ENCODE results near the gene ARHGAP22. TPM values are rescaled to one million over a fixed set of nuclear protein-coding genes. Genes with fewer than 3 reads are reported as not detected.

Gene ARHGAP22
- total RNA-seq, 4 donors from 2014 or later = 7.7 to 16.5 (median 14.3) TPM

DNA sequence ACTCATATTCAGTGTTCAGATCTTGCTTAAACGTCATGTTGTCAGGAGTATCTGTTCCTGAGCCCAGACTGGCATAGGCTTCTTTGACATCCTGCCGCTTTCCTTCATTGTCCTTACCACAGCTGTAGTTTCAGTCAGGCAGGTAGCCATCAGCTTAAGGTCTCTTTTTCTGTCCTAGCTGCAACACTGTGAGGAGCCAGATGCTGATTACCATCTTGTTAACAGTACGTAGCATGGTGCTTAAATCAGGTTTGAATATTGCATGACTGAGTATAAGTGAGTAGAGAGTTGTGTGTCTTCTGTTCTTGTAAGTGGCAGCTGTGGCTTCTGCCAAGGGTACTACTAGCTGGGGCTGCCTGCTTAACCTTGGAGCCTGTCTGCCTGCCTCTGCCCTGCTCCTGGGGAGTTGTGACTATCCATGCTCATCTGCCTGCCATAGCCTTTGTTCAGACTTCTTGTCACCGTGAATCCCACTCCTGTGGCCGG is 205.8 kb downstream of the ARHGAP22 start:
- Histone ChIP-seq H3K27me3 (no peaks in the 10 kb centered on the region), H3K27ac (no peak overlapping the region), H3K36me3 (no peaks in the 10 kb centered on the region), H3K4me1 (peaks cover 0 to 18% (median 0%) of the 10 kb centered on the region in 4 donors), H3K4me3 (no peak overlapping the region), H3K9me3 (no peaks in the 10 kb centered on the region)
- TF ChIP-seq, protein P1, sequence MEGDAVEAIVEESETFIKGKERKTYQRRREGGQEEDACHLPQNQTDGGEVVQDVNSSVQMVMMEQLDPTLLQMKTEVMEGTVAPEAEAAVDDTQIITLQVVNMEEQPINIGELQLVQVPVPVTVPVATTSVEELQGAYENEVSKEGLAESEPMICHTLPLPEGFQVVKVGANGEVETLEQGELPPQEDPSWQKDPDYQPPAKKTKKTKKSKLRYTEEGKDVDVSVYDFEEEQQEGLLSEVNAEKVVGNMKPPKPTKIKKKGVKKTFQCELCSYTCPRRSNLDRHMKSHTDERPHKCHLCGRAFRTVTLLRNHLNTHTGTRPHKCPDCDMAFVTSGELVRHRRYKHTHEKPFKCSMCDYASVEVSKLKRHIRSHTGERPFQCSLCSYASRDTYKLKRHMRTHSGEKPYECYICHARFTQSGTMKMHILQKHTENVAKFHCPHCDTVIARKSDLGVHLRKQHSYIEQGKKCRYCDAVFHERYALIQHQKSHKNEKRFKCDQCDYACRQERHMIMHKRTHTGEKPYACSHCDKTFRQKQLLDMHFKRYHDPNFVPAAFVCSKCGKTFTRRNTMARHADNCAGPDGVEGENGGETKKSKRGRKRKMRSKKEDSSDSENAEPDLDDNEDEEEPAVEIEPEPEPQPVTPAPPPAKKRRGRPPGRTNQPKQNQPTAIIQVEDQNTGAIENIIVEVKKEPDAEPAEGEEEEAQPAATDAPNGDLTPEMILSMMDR (IDR thresholded peaks at IDR 0.05) = no peak
- no peak for TF ChIP-seq POLR2A (IDR thresholded peaks at IDR 0.05)
- TF ChIP-seq EP300 (IDR thresholded peaks at IDR 0.05) = no peak
- 73 to 75% methylated on average over 5 of the region's 5 CpGs for WGBS, 2 donors
- DNase-seq (ENCODE audit: low spot score in 2 of 2) = no peak

DNA sequence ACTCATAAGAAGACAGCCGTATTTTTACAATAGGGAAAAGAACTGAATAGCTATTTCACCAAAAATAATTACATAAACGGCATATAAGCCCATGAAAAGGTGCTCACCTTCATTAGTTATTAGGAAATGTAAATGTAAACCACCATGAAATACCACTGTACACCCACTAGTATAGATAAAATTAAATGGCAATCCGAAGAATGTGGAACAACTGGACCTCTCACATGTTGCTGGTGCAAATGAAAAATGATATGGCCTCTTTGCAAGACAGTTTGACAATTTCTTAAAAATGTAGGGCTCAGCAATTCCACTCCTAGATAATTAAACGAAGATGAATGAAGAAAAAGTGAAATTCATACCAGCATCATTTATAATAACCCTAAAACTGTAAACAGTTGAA is 206.6 kb downstream of the ARHGAP22 start:
- Histone ChIP-seq H3K4me1 (peaks cover 0 to 18% (median 0%) of the 10 kb centered on the region in 4 donors), H3K27me3 (no peaks in the 10 kb centered on the region), H3K9me3 (no peaks in the 10 kb centered on the region), H3K36me3 (no peaks in the 10 kb centered on the region), H3K4me3 (no peak overlapping the region), H3K27ac (no peak overlapping the region)
- DNase-seq (ENCODE audit: low spot score in 2 of 2) = no peak
- WGBS, 2 donors = 74 to 84% methylated on average over 4 of the region's 4 CpGs
- TF ChIP-seq POLR2A (IDR thresholded peaks at IDR 0.05) (no peak), EP300 (IDR thresholded peaks at IDR 0.05) (no peak)
- TF ChIP-seq, protein P1 (IDR thresholded peaks at IDR 0.05) = no peak

Small RNA genes within 50 kb of the gene (small RNA-seq; reads per million reads assigned to genes)
- gene AC016397.1 = not detected

Other genes starting within 250 kb of the ARHGAP22 start
- gene WDFY4, start 79.8 kb upstream of the ARHGAP22 start, total RNA-seq = 10 to 100 TPM in 2 of 4 donors, 1 to 10 TPM in 2; 5.0 to 16.5 (median 8.8) TPM

Data from tibial nerve (tissue), 4 donors.